ENCODE results near the gene DNAJC16. TPM values are rescaled to one million over a fixed set of nuclear protein-coding genes. Genes with fewer than 3 reads are reported as not detected.

Gene DNAJC16
- total and polyA plus RNA-seq, 8 donors: 15.9 to 26.3 (median 19.8) TPM

DNA sequence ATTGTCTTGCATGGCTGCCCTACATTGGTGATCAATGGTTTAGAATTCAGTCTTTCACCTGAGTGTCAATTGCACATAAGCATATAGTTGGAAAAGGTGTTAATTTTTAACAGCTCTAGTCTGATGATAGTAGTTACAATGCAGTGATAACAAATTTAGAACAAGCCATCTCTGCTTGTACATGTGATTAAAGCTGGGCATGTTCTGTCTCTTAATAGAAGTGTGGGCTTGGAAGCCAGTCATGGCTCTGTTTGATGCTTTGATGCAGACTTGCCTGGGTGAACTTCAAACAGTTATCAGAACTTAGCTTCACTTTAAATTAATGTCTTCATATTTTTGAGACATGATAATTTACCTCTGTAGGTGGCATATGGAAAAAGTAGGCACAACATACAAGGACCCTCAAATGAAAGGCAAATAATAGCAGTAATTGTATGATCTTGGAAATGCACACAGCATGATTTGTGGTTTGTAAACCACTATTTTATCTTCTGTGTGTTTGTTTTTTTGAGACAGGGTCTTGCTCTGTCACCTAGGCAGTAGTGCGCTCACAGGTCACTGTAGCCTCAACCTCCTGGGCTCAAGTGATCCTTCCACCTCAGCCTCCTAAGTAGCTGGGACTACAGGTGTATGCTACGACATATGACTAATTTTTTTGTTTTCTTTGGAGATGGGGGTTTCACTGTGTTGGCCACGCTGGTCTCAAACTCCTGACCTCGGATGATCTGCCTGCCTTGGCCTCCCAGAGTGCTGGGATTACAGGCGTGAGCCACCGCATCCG, 94.4 kb downstream of the DNAJC16 start:
- no peak for DNase-seq
- H3K4me1 ChIP-seq: peaks cover 19 to 84% of the 10 kb centered on the region in 2 donors
- H3K27me3 ChIP-seq: no peaks in the 10 kb centered on the region
- no peak overlapping the region for H3K4me3 ChIP-seq
- no peaks in the 10 kb centered on the region for H3K9me3 ChIP-seq
- TF ChIP-seq, protein P1, sequence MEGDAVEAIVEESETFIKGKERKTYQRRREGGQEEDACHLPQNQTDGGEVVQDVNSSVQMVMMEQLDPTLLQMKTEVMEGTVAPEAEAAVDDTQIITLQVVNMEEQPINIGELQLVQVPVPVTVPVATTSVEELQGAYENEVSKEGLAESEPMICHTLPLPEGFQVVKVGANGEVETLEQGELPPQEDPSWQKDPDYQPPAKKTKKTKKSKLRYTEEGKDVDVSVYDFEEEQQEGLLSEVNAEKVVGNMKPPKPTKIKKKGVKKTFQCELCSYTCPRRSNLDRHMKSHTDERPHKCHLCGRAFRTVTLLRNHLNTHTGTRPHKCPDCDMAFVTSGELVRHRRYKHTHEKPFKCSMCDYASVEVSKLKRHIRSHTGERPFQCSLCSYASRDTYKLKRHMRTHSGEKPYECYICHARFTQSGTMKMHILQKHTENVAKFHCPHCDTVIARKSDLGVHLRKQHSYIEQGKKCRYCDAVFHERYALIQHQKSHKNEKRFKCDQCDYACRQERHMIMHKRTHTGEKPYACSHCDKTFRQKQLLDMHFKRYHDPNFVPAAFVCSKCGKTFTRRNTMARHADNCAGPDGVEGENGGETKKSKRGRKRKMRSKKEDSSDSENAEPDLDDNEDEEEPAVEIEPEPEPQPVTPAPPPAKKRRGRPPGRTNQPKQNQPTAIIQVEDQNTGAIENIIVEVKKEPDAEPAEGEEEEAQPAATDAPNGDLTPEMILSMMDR (IDR thresholded peaks at IDR 0.05): no peak
- H3K36me3 ChIP-seq: no peaks in the 10 kb centered on the region
- peak overlapping the region in 1 of 2 donors; percentile 98 for H3K27ac ChIP-seq
- no peak for ATAC-seq
- intact Hi-C loops (cut with DNase I): no loop called here

- Histone ChIP-seq H3K4me3 (no peak overlapping the region), H3K27ac (peak overlapping the region in 1 of 2 donors; percentile 19), H3K4me1 (peaks cover 22 to 85% of the 10 kb centered on the region in 2 donors), H3K9me3 (no peaks in the 10 kb centered on the region), H3K36me3 (peaks cover 0 to 5% of the 10 kb centered on the region in 2 donors), H3K27me3 (no peaks in the 10 kb centered on the region)
- ATAC-seq (no peak), DNase-seq (no peak)
- TF ChIP-seq, protein P1 (IDR thresholded peaks at IDR 0.05): no peak
- intact Hi-C loops (cut with DNase I): no loop called here
Observed at GRCh38 chr1:15621975-15622374, 95.3 kb downstream of the DNAJC16 start.

GRCh38 chr1:15622712-15623373, 96.2 kb downstream of the DNAJC16 start:
- Histone ChIP-seq H3K27me3 (no peaks in the 10 kb centered on the region), H3K4me3 (no peak overlapping the region), H3K27ac (peak overlapping the region in 1 of 2 donors; percentile 19), H3K36me3 (peaks cover 0 to 14% of the 10 kb centered on the region in 2 donors), H3K4me1 (peaks cover 22 to 85% of the 10 kb centered on the region in 2 donors), H3K9me3 (no peaks in the 10 kb centered on the region)
- TF ChIP-seq, protein P1 (IDR thresholded peaks at IDR 0.05): no peak
- ATAC-seq (peak; percentile 51), DNase-seq (no peak)
- intact Hi-C loops (cut with DNase I): no loop called here

DNA sequence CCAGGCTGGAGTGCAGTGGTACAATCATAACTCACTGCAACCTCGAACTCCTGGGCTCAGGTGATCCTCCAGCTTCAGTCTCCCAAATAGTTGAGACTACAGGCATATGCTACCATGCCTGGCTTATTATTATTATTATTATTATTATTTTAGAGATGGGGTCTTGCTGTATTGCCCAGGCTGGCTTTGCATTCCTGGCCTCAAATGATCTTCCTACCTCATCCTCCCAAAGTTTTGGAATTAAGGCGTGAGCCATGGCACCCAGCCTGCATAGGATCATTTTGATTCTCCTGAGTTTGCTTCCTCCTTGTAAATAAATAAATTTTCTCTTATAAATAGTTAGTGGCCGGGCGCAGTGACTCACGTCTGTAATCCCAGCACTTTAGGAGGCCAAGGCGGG, 96.8 kb downstream of the DNAJC16 start:
- intact Hi-C loops (cut with DNase I): no loop called here
- DNase-seq: no peak
- peaks cover 22 to 80% of the 10 kb centered on the region in 2 donors for H3K4me1 ChIP-seq

More for the DNA sequence above, 96.8 kb downstream of the DNAJC16 start:
- TF ChIP-seq, protein P1 (IDR thresholded peaks at IDR 0.05): no peak
- ATAC-seq: no peak
- peaks cover 0 to 18% of the 10 kb centered on the region in 2 donors for H3K36me3 ChIP-seq
- H3K9me3 ChIP-seq: no peaks in the 10 kb centered on the region
- no peaks in the 10 kb centered on the region for H3K27me3 ChIP-seq
- H3K4me3 ChIP-seq: no peak overlapping the region
- H3K27ac ChIP-seq: no peak overlapping the region

All from left lung (tissue), 10 donors.